HAP-1 (cell line): Measurements from ENCODE around the gene TMEM108.

Experiments
- DNase-seq, 2 experiments: peaks; one replicate each; pipeline ENCODE4 v3.0.0-alpha.2; 2016 to 2020; ENCODE audit warnings: low spot score in 2 of 2
- H3K27me3 ChIP-seq: fragments of 250-450 bp; sonication (Bioruptor Pico); 2 replicates; pipeline ENCODE4 v1.5.1; 2020; ENCODE audit warnings: low read depth, mild to moderate bottlenecking, moderate library complexity
- H3K36me3 ChIP-seq: fragments of 250-450 bp; sonication (Bioruptor Pico); replicated peaks from 2 replicates; pipeline ENCODE4 v1.5.1; 2020; ENCODE audit warnings: mild to moderate bottlenecking
- H3K4me1 ChIP-seq: fragments of 250-450 bp; sonication (Bioruptor Pico); 2 replicates; pipeline ENCODE4 v1.5.1; 2020; ENCODE audit warnings: mild to moderate bottlenecking
- H3K4me3 ChIP-seq: fragments of 250-450 bp; sonication (Bioruptor Pico); 2 replicates; pipeline ENCODE4 v1.5.1; 2020; ENCODE audit warnings: mild to moderate bottlenecking, moderate library complexity
- H3K9me3 ChIP-seq: fragments of 250-450 bp; sonication (Bioruptor Pico); 2 replicates; pipeline ENCODE4 v1.5.1; 2020; ENCODE audit warnings: mild to moderate bottlenecking, moderate library complexity
- in situ Hi-C: fragments of 300-500 bp; cut with MboI; formaldehyde crosslinking; loops from 3 replicates; pipeline ENCODE4 v1.14.3; 2020; ENCODE audit warnings: low sequenced_read_pairs, inconsistent platforms, mixed read lengths

Gene TMEM108

GRCh38 chr3:133401374-133402135 lies 363.4 kb downstream of the TMEM108 start:
- Histone ChIP-seq H3K4me1 (no peaks in the 10 kb centered on the region), H3K4me3 (no peak overlapping the region), H3K9me3 (no peaks in the 10 kb centered on the region), H3K36me3 (no peaks in the 10 kb centered on the region), H3K27me3 (peaks cover 5% of the 10 kb centered on the region; the same call in 1 of the 2 replicates)
- DNase-seq: no peak
- in situ Hi-C loops: no loop called here

- Histone ChIP-seq H3K9me3 (no peaks in the 10 kb centered on the region), H3K4me1 (no peaks in the 10 kb centered on the region), H3K4me3 (no peak overlapping the region), H3K36me3 (no peaks in the 10 kb centered on the region), H3K27me3 (peaks cover 16% of the 10 kb centered on the region)
- no peak for DNase-seq
- in situ Hi-C loops: no loop called here
Measured at GRCh38 chr3:133404920-133405319, 366.7 kb downstream of the TMEM108 start.

GRCh38 chr3:133408366-133408765 lies 370.2 kb downstream of the TMEM108 start:
- Histone ChIP-seq H3K4me3 (no peak overlapping the region), H3K36me3 (no peaks in the 10 kb centered on the region), H3K27me3 (peaks cover 25% of the 10 kb centered on the region), H3K9me3 (no peaks in the 10 kb centered on the region), H3K4me1 (no peaks in the 10 kb centered on the region)
- in situ Hi-C loops: no loop called here
- no peak for DNase-seq

GRCh38 chr3:133408961-133409360 lies 370.8 kb downstream of the TMEM108 start:
- Histone ChIP-seq H3K4me3 (no peak overlapping the region), H3K36me3 (no peaks in the 10 kb centered on the region), H3K27me3 (peaks cover 25% of the 10 kb centered on the region), H3K9me3 (no peaks in the 10 kb centered on the region), H3K4me1 (no peaks in the 10 kb centered on the region)
- DNase-seq: no peak
- in situ Hi-C loops: no loop called here

- H3K4me1 ChIP-seq: no peaks in the 10 kb centered on the region
- H3K4me3 ChIP-seq: no peak overlapping the region
- in situ Hi-C loops: no loop called here
- no peak for DNase-seq
- no peaks in the 10 kb centered on the region for H3K36me3 ChIP-seq
- peaks cover 25% of the 10 kb centered on the region for H3K27me3 ChIP-seq
- no peaks in the 10 kb centered on the region for H3K9me3 ChIP-seq
Measured at GRCh38 chr3:133410191-133410892, 372.2 kb downstream of the TMEM108 start.

GRCh38 chr3:133412183-133413132 lies 374.3 kb downstream of the TMEM108 start:
- Histone ChIP-seq H3K4me3 (no peak overlapping the region), H3K4me1 (no peaks in the 10 kb centered on the region), H3K9me3 (no peaks in the 10 kb centered on the region), H3K27me3 (peaks cover 25% of the 10 kb centered on the region), H3K36me3 (no peaks in the 10 kb centered on the region)
- no peak for DNase-seq
- in situ Hi-C loops: no loop called here

- Histone ChIP-seq H3K4me3 (no peak overlapping the region), H3K27me3 (peaks cover 20% of the 10 kb centered on the region)
- peak in 1 of 2 experiments; percentile 5 for DNase-seq
Measured at GRCh38 chr3:133413161-133414020, 375.2 kb downstream of the TMEM108 start.

GRCh38 chr3:133414021-133414392 lies 375.8 kb downstream of the TMEM108 start:
- Histone ChIP-seq H3K9me3 (no peaks in the 10 kb centered on the region), H3K4me1 (no peaks in the 10 kb centered on the region), H3K4me3 (no peak overlapping the region), H3K27me3 (peaks cover 14% of the 10 kb centered on the region), H3K36me3 (no peaks in the 10 kb centered on the region)
- in situ Hi-C loops: no loop called here
- DNase-seq: no peak

More at GRCh38 chr3:133413161-133414020, 375.2 kb downstream of the TMEM108 start:
- no peaks in the 10 kb centered on the region for H3K36me3 ChIP-seq
- no peaks in the 10 kb centered on the region for H3K9me3 ChIP-seq
- H3K4me1 ChIP-seq: no peaks in the 10 kb centered on the region
- in situ Hi-C loops: no loop called here

GRCh38 chr3:133418361-133418760 lies 380.2 kb downstream of the TMEM108 start:
- in situ Hi-C loops: no loop called here
- H3K9me3 ChIP-seq: no peaks in the 10 kb centered on the region
- DNase-seq: no peak
- no peaks in the 10 kb centered on the region for H3K36me3 ChIP-seq
- H3K4me1 ChIP-seq: no peaks in the 10 kb centered on the region
- no peak overlapping the region for H3K4me3 ChIP-seq
- peaks cover 3% of the 10 kb centered on the region; the same call in 1 of the 2 replicates for H3K27me3 ChIP-seq

GRCh38 chr3:133419151-133419909 lies 381.1 kb downstream of the TMEM108 start:
- no peak for DNase-seq

GRCh38 chr3:133424937-133425869 lies 387.0 kb downstream of the TMEM108 start:
- no peaks in the 10 kb centered on the region for H3K4me1 ChIP-seq
- in situ Hi-C loops: no loop called here

More at GRCh38 chr3:133419151-133419909, 381.1 kb downstream of the TMEM108 start:
- Histone ChIP-seq H3K9me3 (no peaks in the 10 kb centered on the region), H3K4me3 (no peak overlapping the region), H3K4me1 (no peaks in the 10 kb centered on the region), H3K27me3 (peaks cover 3% of the 10 kb centered on the region; the same call in 1 of the 2 replicates), H3K36me3 (no peaks in the 10 kb centered on the region)
- in situ Hi-C loops: no loop called here

More at GRCh38 chr3:133424937-133425869, 387.0 kb downstream of the TMEM108 start:
- no peaks in the 10 kb centered on the region for H3K9me3 ChIP-seq
- no peak for DNase-seq
- peaks cover 3% of the 10 kb centered on the region; the same call in 1 of the 2 replicates for H3K27me3 ChIP-seq
- no peak overlapping the region for H3K4me3 ChIP-seq
- no peaks in the 10 kb centered on the region for H3K36me3 ChIP-seq
